Mesothelial cell of epicardium (in vitro differentiated cells): ENCODE measurements around the gene SUOX. TPM values are rescaled to one million over a fixed set of nuclear protein-coding genes. Genes with fewer than 3 reads are reported as not detected.
"Not testable (repeated sequence)": the region's sequence is repeated elsewhere in the genome, so short reads cannot be mapped to it uniquely, and the experiment has no call there.

ENCODE experiments used
- DNase-seq, 2 experiments: peaks; one replicate each; pipeline ENCODE4 v3.0.0; 2021; ENCODE audit warnings: low spot score in 2 of 2; ENCODE audit not compliant: unreplicated experiment in 2 of 2
- H3K27ac Mint-ChIP-seq: 2 replicates; pipeline ENCODE4 v1.8.0; 2021; ENCODE audit warnings: mixed read lengths
- H3K27me3 Mint-ChIP-seq: 2 replicates; pipeline ENCODE4 v1.8.0; 2021; ENCODE audit warnings: low read depth, mixed read lengths
- H3K36me3 Mint-ChIP-seq: 2 replicates; pipeline ENCODE4 v1.8.0; 2021; ENCODE audit warnings: mixed read lengths
- H3K4me1 Mint-ChIP-seq: 2 replicates; pipeline ENCODE4 v1.8.0; 2021; ENCODE audit warnings: mixed read lengths
- H3K4me3 Mint-ChIP-seq: 2 replicates; pipeline ENCODE4 v1.8.0; 2021; ENCODE audit warnings: mild to moderate bottlenecking, moderate library complexity, mixed read lengths
- H3K9me3 Mint-ChIP-seq: 2 replicates; pipeline ENCODE4 v1.8.0; 2021; ENCODE audit warnings: mixed read lengths
- total RNA-seq: library from RNA; stranded (reverse); gene quantifications from 3 replicates; pipeline ENCODE4 v1.2.1, GENCODE V29; 2021
- TF ChIP-seq, protein P1 (sequence below): fragments of 200-600 bp; sonication (generic); IDR thresholded peaks from one replicate; pipeline ENCODE4 v1.5.0; 2021; ENCODE audit warnings: antibody characterized with exemption; ENCODE audit not compliant: unreplicated experiment

The SUOX gene
- total RNA-seq, 1 donor from 2014 or later = 38.9 TPM

- Mint-ChIP-seq H3K4me1 (peaks cover 11% of the 10 kb centered on the region), H3K36me3 (peaks cover 18% of the 10 kb centered on the region)
- no peak for DNase-seq
These were observed 421 bp downstream of the SUOX start for GRCh38 chr12:55997535-55997859.

DNA sequence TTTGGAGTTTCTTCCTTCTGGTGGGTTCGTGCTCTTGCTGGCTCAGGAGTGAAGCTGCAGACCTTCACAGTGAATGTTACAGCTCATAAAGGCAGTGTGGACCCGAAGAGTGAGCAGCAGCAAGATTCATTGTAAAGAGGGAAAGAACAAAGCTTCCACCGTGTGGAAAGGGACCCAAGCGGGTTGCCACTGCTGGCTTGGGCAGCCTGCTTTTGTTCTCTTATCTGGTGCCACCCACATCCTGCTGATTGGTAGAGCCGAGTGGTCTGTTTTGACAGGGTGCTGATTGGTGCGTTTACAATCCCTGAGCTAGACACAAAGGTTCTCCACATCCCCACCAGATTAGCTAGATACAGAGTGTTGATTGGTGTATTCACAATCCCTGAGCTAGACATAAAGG lies 2.4 kb downstream of the SUOX start:
- peaks cover 11% of the 10 kb centered on the region for H3K4me1 Mint-ChIP-seq
- not testable (repeated sequence) for H3K27me3 Mint-ChIP-seq, DNase-seq, H3K27ac Mint-ChIP-seq, H3K9me3 Mint-ChIP-seq
- peak overlapping the region; percentile 32 for H3K4me3 Mint-ChIP-seq
- peaks cover 18% of the 10 kb centered on the region for H3K36me3 Mint-ChIP-seq

More at GRCh38 chr12:55997535-55997859, 421 bp downstream of the SUOX start:
- Mint-ChIP-seq H3K4me3 (peak overlapping the region; percentile 98), H3K27me3 (no peaks in the 10 kb centered on the region), H3K27ac (peak overlapping the region; percentile 95), H3K9me3 (no peaks in the 10 kb centered on the region)
- TF ChIP-seq, protein P1, sequence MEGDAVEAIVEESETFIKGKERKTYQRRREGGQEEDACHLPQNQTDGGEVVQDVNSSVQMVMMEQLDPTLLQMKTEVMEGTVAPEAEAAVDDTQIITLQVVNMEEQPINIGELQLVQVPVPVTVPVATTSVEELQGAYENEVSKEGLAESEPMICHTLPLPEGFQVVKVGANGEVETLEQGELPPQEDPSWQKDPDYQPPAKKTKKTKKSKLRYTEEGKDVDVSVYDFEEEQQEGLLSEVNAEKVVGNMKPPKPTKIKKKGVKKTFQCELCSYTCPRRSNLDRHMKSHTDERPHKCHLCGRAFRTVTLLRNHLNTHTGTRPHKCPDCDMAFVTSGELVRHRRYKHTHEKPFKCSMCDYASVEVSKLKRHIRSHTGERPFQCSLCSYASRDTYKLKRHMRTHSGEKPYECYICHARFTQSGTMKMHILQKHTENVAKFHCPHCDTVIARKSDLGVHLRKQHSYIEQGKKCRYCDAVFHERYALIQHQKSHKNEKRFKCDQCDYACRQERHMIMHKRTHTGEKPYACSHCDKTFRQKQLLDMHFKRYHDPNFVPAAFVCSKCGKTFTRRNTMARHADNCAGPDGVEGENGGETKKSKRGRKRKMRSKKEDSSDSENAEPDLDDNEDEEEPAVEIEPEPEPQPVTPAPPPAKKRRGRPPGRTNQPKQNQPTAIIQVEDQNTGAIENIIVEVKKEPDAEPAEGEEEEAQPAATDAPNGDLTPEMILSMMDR = no peak

DNA sequence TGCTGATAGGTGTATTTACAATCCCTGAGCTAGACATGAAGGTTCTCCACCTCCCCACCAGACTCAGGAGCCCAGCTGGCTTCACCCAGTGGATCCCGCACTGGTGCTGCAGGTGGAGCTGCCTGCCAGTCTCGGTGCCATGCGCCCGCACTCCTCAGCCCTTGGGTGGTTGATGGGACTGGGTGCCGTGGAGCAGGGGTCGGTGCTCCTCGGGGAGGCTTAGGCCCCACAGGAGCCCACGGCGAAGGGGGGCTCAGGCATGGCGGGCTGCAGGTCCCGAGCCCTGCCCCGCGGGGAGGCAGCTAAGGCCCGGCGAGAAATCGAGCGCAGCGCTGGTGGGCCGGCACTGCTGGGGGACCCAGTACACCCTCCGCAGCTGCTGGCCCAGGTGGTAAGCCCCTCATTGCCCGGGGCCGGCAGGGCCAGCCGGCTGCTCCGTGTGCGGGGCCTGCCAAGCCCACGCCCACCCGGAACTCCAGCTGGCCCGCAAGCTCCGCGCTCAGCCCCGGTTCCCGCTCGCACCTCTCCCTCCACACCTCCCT lies 3.0 kb downstream of the SUOX start:
- DNase-seq, H3K27ac Mint-ChIP-seq, H3K4me3 Mint-ChIP-seq, H3K9me3 Mint-ChIP-seq, H3K27me3 Mint-ChIP-seq: not testable (repeated sequence)
- Mint-ChIP-seq H3K36me3 (peaks cover 21% of the 10 kb centered on the region), H3K4me1 (peaks cover 11% of the 10 kb centered on the region)

GRCh38 chr12:56001487-56002100 lies 4.5 kb downstream of the SUOX start:
- Mint-ChIP-seq H3K9me3 (no peaks in the 10 kb centered on the region), H3K27me3 (no peaks in the 10 kb centered on the region), H3K36me3 (peaks cover 21% of the 10 kb centered on the region), H3K27ac (no peak overlapping the region), H3K4me1 (peaks cover 11% of the 10 kb centered on the region), H3K4me3 (no peak overlapping the region)
- TF ChIP-seq, protein P1 = no peak
- no peak for DNase-seq

- Mint-ChIP-seq H3K36me3 (peaks cover 21% of the 10 kb centered on the region), H3K4me1 (peaks cover 11% of the 10 kb centered on the region)
- DNase-seq, H3K27me3 Mint-ChIP-seq, H3K27ac Mint-ChIP-seq, H3K4me3 Mint-ChIP-seq, H3K9me3 Mint-ChIP-seq: not testable (repeated sequence)
These were observed 6.3 kb downstream of the SUOX start for GRCh38 chr12:56003376-56003775.

- TF ChIP-seq, protein P1 = no peak
- Mint-ChIP-seq H3K9me3 (no peaks in the 10 kb centered on the region), H3K4me1 (peaks cover 15% of the 10 kb centered on the region), H3K27ac (no peak overlapping the region), H3K4me3 (no peak overlapping the region), H3K27me3 (no peaks in the 10 kb centered on the region), H3K36me3 (peaks cover 21% of the 10 kb centered on the region)
- DNase-seq = no peak
These were observed 7.1 kb downstream of the SUOX start for GRCh38 chr12:56004211-56004610.

DNA sequence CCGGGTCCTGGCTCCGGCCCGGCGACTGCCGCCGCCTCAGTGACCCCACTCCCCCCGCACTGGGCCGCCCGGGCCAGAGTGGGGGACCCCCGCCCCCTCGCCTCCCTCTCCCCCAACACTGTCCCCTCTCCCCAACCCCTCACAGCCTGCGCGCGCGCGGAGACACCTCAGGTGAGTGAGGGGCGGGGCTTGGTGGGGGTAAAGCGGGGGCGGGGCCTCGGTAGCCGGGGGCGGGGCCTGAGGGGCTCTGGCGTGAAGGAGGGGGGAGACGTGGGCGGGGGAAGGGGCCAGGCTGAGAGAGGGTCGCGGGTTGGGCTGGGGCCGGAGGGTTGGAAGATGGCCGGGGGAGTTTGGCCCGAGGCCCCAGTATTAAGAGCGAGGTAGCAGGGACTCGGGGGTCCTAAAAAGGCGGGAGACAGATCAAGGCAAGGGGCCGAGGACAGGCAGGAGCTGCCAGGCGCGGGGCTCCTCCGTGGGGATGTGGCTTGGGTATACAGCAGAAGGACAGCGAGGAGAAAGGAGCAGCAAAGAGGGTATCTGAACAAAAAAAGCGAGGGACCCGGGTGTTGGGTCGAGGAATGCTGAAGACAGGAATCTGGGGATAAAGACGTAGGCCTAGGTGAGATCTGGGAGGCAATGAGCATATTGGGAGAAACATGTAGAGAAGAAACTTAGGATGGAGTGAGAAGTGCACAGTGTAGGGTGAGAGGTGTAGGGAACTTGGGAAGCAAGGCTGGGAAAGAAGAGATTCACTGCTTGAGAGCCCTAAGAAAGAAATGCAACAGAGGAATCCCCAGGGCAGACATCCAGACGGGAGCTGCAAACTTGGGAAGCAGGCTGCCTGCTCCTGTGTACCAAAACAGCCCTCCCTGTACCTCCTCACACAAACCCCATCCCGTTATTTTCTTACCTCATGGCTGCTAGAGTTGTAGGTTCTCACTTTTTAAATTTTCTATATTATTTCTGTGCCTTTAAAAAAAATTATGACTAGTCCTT lies 10.8 kb downstream of the SUOX start:
- Mint-ChIP-seq H3K4me3 (peak overlapping the region; percentile 72), H3K27me3 (no peaks in the 10 kb centered on the region), H3K27ac (peak overlapping the region; percentile 94), H3K36me3 (peaks cover 14% of the 10 kb centered on the region), H3K9me3 (no peaks in the 10 kb centered on the region), H3K4me1 (peaks cover 31% of the 10 kb centered on the region)
- TF ChIP-seq, protein P1 = no peak
- DNase-seq = peak; percentile 77 to 78
